ENCODE data around the gene MDM2. TPM values are rescaled to one million over a fixed set of nuclear protein-coding genes. Genes with fewer than 3 reads are reported as not detected.

MDM2 gene
- total and polyA plus RNA-seq, 2 of the 13 experiments (the other 11 are each of a cell fraction or from before 2014, with no cell fraction given): 29.3 to 314 TPM

GRCh38 chr12:68808388-68809189 lies 612 bp downstream of the MDM2 start (continued):
- TF ChIP-seq HES4 (CRISPR knock-in tag; IDR thresholded peaks at IDR 0.05; ENCODE audit: borderline replicate concordance) (no peak), MZF1 (CRISPR knock-in tag; IDR thresholded peaks at IDR 0.05; ENCODE audit: borderline replicate concordance) (no peak), MAFF (IDR thresholded peaks at IDR 0.05; ENCODE audit: low read depth, low read length) (peak; percentile 63), GABPB1 (CRISPR knock-in tag; IDR thresholded peaks at IDR 0.05) (no peak; the same call in 1 of the 2 replicates), PRMT3 (CRISPR knock-in tag; IDR thresholded peaks at IDR 0.05; ENCODE audit: borderline replicate concordance, low read depth) (no peak), SKIL (CRISPR knock-in tag; IDR thresholded peaks at IDR 0.05; ENCODE audit: borderline replicate concordance) (peak; percentile 94), POLR2G (IDR thresholded peaks at IDR 0.05; ENCODE audit: low read depth, low read length) (peak; percentile 99), ZNF672 (CRISPR knock-in tag; IDR thresholded peaks at IDR 0.05) (no peak), HDAC6 (IDR thresholded peaks at IDR 0.05; ENCODE audit: low read depth, low read length) (no peak), THYN1 (CRISPR knock-in tag; IDR thresholded peaks at IDR 0.05; ENCODE audit: borderline replicate concordance, low read depth) (no peak), ZNF382 (CRISPR knock-in tag; IDR thresholded peaks at IDR 0.05; ENCODE audit: borderline replicate concordance) (no peak), ZNF12 (CRISPR knock-in tag; IDR thresholded peaks at IDR 0.05) (0 out of 2 replicates have a peak, but pooled peaks have one; percentile 12), RXRB (CRISPR knock-in tag; IDR thresholded peaks at IDR 0.05; ENCODE audit: borderline replicate concordance) (peak; percentile 93), ZNF780A (CRISPR knock-in tag; IDR thresholded peaks at IDR 0.05) (no peak), SNAI1 (CRISPR knock-in tag; IDR thresholded peaks at IDR 0.05; ENCODE audit: borderline replicate concordance) (peak; percentile 91; the same call in 1 of the 2 replicates), CBFB (CRISPR knock-in tag; IDR thresholded peaks at IDR 0.05) (peak; percentile 65; the same call in 1 of the 2 replicates), PAWR (CRISPR knock-in tag; IDR thresholded peaks at IDR 0.05; ENCODE audit: borderline replicate concordance) (no peak), PPARG (CRISPR knock-in tag; conservative IDR thresholded peaks at IDR 0.05) (peak; percentile 91), HBP1 (CRISPR knock-in tag; IDR thresholded peaks at IDR 0.05; ENCODE audit: low read depth) (peak; percentile 61; the same call in 1 of the 2 replicates), AGO2 (optimal IDR thresholded peaks at IDR 0.05; ENCODE audit: low read depth, low read length) (peak; percentile 46), NCOR1 (IDR thresholded peaks at IDR 0.05; ENCODE audit: borderline replicate concordance, low read length) (peak; percentile 74; the same call in 1 of the 2 replicates), ZNF570 (CRISPR knock-in tag; IDR thresholded peaks at IDR 0.05; ENCODE audit: borderline replicate concordance) (no peak), TRIM24 (CRISPR knock-in tag; IDR thresholded peaks at IDR 0.05) (no peak), TRIM22 (IDR thresholded peaks at IDR 0.05) (no peak), JUND (CRISPR knock-in tag; IDR thresholded peaks at IDR 0.05) (peak; percentile 39; the same call in 1 of the 2 replicates), KDM3A (CRISPR knock-in tag; IDR thresholded peaks at IDR 0.05; ENCODE audit: low read depth) (0 out of 2 replicates have a peak, but pooled peaks have one; percentile 25)

Data from HepG2 (cell line).